Activated CD4-positive, alpha-beta T cell treated with anti-CD3 and anti-CD28 coated beads, Interleukin-2, amount 50 U/mL, for 1 hour (primary cell): ENCODE data around the gene TSHZ2.
"Not testable (repeated sequence)": the region's sequence is repeated elsewhere in the genome, so short reads cannot be mapped to it uniquely, and the experiment has no call there.

ENCODE experiments used
- DNase-seq: peaks from one replicate; pipeline ENCODE4 v3.0.0-alpha.2; 2020

TSHZ2 gene

DNA sequence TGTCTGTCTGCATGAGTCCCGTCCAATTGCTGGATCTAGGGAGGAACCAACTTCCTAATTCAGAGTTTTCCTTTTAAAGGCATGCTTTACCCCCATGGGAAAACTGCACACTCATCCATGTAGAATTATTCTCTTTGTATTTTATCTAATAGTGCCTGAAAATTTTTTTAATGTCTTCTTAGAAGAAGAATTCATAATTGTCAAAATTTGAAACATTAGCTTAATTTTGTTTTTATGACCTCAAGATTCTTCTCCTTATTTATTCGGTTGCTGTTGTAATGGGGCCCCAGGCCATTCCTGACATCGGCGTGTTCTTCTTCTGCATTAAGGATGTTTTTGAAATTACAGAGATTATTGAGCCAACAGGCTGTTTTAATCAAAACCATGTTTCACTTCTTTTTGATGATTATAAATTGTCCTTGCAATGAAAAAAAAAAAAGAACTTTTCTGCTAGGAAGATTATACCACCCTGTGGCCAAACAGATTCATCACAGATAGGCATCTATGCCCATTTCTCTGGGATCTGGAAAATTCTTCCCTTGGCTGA is 521.2 kb downstream of the TSHZ2 start:
- DNase-seq: no peak

DNA sequence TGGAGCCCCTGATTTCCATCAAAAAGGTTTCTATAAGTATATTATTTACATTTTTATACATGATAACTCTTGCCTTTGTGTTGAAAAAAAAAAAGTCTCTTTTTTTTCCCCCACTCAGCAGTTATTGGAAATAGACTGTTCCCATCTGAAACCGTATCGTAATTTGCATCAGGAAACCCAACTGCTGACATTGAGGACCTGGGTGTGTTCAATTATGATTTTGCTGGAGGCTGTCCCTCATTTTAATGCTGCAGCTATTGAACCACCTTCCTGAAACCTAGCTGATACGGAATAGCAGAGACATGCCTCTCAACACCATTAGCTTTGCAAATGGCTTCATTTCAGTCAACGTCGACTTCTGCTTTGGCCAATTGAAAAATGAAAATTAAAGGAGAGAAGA is 522.6 kb downstream of the TSHZ2 start:
- no peak for DNase-seq

DNA sequence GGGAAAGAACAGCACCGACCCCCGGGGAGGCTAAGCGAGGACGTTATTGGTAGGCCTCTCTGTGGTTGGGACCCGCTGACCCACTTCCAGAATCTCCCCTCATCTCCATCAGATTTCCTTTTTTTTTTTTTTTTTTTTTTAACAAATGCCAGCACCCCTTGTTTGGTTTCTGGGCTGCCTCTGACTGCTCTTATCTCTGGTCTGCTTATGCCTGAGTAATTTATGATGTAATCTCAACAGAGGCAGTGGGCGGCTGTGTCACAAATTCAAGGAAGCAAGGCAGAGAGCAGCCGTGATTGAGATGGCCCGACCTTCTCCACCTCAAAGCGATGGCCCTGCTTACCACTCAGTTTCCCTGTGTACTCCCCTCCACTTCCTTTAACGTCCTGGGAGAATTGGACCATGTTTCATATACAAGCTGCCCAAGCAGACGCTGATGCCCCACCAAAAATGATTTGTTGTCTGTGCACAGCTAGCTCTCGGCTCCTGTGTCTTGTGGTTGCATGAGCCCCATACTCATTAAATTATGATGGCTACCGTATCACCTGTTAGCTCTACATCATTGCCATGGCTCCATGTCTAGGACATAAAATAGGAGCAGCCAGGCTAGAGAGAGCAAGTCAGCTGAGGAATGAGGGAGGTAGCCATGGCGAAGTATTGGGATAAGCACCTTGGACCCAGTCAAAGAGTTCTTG is 523.4 kb downstream of the TSHZ2 start:
- no peak for DNase-seq

DNA sequence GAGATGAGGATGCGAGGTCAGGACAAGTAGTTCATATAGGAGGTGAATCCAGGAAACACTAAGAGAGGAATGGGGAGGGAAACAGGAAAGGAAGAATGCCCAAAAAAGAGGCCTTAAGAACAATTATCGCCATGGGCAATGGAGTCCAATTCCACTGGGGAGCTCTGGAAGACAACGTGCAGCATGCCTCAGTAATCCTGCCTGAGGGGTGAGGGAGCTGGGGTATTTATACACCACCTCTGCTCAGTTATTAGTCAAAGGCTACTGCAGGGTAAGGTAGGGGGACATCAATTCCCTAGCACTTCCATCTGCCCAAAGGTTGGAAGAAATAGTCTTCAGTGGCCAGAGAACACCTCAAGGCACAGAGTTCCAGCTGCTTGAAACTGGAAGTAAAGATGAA is 525.1 kb downstream of the TSHZ2 start:
- DNase-seq: no peak

DNA sequence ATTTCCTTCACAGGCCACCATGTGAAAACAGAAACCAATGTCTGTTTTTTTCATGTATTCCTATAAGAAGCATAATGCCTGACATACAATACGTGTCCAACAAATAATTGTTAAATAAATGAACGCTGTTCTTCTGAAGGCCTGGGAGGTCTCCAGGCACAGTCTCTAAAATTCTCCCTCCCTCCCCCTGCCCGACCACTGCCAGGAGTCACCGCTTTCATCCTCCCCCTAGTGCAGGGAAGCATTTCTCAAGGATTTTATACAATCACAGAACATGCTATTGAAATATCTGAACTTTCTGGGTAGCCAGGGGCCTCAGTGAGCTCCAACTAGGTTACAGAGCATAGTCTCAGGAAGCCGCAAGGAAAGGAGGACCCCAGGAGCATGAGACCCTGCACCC is 526.2 kb downstream of the TSHZ2 start:
- DNase-seq: no peak

DNA sequence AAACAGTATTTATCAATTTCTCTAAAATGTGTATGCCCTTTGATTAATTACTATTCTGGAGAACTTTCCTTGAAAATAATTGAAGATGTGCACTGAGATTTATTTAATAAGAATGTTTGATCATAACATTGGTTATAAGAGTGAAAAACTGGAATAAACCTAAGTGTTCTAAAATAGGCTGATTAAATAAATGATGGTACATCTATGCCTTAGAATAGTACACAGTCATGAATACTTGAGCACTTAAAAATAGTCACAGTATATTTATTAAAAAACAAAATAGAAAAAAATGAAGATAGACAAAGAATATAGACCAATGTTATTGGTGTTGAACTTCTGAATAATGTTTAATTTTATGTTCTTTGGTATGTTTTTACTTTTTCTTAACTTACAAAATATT is 528.5 kb downstream of the TSHZ2 start:
- no peak for DNase-seq

DNA sequence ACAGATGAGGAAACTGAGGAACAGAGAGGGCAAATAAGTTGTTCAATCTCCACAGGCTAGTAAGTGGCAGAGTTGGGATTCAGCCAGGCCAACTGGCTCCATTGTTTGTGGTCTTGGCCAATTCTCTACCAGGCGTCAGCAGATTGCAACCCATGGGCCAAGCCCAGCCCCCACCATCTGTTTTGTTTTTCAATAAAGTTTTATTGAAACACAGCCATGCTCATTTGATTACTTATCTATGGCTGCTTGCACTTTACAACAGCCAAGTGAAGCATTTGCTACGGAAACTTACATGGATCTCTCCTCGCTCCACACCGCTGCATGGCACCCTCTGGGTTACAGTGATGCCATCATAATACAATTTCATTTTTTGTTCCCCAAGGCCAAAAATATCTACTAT is 530.7 kb downstream of the TSHZ2 start:
- DNase-seq: no peak

DNA sequence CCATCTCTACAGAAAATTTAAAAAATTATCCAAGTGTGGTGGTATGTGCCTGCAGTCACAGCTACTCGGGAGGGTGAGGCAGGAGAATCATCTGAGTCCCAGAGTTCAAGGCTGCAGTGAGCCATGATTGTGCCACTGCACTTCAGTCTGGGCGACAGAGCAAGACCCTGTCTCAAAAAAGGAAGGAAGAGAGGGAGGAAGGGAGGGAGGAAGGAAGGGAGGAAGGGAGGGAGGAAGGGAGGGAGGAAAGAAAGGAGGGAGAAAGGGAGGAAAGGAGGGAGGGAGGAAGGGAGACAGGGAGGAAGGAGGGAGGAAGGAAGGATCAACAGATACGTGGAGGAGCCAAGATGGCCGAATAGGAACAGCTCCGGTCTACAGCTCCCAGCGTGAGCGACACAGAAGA is 531.4 kb downstream of the TSHZ2 start:
- no peak for DNase-seq

DNA sequence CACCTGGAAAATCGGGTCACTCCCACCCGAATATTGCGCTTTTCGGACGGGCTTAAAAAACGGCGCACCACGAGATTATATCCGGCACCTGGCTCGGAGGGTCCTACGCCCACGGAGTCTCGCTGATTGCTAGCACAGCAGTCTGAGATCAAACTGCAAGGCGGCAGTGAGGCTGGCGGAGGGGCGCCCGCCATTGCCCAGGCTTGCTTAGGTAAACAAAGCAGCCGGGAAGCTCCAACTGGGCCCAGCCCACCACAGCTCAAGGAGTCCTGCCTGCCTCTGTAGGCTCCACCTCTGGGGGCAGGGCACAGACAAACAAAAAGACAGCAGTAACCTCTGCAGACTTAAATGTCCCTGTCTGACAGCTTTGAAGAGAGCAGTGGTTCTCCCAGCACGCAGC is 531.9 kb downstream of the TSHZ2 start:
- not testable (repeated sequence) for DNase-seq

DNA sequence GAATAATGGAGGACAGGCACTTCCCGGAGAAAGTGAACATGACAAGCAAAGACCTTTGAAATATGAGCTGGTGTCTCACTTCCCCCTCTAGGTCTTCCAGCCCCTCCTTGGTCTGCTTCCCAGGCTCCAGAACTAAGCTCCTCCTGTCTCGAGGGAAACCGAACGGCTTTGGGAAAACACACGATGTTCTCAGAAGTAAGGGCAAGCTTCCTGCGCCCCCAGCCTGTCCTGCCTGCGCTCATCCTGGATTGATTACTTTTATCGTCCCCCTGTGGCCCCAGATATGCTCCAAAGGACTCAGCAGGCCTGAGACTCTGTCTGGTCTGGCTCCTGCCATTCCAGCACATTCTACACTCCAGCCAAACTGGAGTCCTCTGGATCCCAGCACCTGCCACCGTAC is 538.1 kb downstream of the TSHZ2 start:
- no peak for DNase-seq

DNA sequence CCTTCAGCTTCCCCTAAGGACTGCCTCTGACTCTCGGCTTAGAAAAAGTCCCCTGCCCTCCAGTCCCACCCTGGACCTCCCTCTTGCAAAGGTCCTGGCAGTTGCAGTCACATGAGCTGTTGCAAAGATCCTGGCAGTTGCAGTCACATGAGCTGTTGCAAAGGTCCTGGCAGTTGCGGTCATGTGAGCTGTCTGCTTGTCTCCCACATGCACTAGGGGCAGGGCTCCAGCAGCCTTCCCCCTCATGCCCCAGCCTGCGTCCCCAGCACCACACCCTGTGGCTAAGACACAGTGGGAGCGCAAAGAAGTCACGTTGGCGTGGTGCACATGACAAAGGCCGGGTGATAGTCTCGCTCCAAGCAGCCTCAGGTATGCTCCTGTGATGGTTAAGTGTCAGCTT is 538.5 kb downstream of the TSHZ2 start:
- DNase-seq: no peak

DNA sequence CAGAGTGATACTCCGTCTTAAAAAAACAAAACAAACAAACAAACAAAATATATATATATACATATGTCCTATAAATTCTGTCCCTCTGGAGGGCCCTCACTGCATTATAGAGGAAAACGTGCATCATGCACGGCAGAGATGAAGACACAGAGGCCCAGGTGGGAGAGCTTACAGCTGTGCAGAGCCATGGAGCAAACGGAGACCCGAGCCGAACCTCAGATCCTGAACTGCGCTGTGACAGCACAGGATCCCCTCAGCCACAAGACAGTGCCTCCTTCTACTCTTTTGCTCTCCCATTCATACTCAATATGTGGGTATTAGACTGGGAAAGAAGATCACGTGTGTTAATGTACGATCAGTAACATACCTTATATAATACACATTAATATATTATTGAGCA is 539.9 kb downstream of the TSHZ2 start:
- DNase-seq: no peak

DNA sequence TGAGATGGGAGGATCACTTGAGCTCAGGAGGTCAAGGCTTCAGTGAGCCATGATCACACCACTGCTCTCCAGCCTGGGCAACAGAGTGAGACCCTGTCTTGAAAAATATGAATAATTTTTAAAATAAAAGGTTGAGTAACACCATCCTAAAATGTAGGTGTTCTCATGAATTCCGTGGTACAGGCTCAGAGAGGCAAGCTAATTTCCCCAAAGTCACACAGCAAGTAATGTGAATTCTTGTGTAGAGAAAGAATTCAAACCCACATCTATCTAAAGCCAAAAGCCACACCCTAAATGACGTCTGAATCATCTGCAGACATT is 541.0 kb downstream of the TSHZ2 start:
- DNase-seq: no peak

DNA sequence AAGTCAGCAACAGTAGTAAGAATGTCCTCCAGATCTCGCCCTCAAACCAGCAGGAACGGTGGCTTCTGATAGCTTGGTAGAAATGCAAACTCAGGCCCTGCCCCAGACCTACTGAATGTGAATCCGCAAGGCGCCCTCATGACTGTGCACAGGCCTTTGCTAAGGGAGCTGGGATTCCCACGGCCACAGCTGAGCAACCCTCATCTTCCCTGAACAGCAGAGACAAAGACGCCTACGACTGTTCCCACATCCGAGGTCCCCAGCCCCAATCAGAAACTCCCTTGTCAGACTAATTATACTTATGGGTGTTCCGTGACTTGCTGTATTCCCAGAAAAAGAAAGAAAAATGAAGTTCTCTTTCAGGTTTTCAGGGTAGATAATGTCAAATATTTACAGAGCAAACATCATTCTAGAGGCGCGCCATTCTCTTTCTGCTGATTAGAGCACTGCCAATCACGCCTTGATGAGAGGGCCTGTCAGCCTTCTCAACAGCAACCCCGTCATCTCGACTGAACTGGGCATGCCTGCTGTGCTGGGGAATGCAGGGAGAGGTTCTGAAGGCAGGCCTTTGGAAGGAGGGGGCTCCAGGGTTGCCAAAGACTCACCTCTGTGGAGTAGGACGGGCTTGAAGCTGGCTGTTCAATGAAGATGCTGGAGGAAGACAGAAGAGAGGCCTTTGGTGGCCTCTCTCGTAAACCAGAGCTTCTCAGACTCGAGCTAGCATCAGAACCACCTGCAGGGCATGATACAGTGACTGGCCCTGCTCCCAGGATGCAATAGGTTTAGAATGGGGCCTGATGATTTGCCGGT is 541.5 kb downstream of the TSHZ2 start:
- DNase-seq: no peak

DNA sequence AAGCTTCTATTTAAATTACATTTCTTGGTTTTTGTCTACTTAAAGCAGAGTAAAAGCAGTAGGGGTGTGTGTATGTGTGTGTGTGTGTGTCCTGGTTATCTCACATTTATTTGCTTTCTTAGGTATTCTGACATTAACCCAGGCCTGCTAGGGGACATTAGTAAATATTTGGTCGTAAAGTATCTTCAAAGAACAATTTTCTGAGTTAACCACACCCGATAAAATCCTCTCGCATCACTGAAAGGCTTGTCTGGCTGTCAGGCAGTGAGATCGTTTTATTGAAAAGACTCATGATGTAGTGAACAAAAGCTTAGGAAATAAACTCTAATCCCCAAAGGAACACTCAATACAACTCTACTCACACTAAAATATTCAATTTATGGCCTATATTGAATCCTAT is 543.6 kb downstream of the TSHZ2 start:
- no peak for DNase-seq

DNA sequence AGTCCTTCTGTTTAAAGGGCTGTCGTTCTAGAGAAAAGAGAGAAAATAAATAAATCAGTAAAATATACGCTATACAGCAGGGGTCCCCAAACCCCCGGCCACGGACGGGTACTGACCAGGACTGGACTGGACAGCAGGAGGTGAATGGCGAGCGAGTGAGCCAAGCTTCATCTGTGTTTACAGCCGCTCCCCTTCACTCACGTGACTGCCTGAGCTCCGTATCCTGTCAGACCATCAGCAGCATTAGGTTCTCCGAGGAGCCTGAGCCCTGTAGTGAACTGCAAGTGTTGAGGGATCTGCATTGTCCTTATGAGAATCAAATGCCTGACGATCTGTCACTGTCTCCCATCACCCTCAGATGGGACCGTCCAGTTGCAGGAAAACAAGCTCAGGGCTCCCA is 545.0 kb downstream of the TSHZ2 start:
- DNase-seq: no peak

DNA sequence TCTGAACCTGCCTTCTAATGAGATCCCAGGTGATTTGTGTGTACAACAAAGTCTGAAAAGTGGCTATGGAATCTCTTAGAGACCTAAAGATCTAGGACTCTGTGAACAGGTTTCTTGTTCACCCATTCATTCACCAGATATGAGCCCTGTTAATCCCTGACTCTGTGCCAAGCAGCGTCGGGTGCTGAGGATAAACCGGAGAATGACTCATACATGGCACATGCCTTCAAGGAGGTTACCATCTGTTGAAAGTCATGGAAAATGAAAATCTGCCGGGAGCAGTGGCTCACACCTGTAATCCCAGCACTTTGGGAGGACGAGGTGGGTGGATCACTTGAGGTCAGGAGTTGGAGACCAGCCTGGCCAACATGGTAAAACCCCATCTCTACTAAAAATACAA is 549.3 kb downstream of the TSHZ2 start:
- DNase-seq: not testable (repeated sequence)

DNA sequence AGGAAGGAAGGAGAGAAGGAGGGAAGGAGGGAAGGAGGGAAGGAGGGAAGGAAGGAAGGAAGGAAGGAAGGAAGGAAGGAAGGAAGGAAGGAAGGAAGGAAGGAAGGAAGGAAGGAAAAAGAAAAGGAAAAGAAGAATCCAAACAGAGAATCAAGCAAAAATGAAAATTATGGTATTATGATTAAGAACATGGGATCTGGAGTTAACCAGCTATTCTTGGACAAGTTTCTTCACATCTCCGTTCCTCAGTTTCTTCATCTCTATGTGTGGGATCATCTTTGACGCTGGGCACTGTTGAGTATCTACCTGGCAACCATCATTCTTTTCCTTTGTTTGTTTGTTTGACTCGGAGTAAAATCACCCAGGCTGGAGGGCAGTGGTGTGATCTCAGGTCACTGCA is 549.9 kb downstream of the TSHZ2 start:
- DNase-seq: no peak

DNA sequence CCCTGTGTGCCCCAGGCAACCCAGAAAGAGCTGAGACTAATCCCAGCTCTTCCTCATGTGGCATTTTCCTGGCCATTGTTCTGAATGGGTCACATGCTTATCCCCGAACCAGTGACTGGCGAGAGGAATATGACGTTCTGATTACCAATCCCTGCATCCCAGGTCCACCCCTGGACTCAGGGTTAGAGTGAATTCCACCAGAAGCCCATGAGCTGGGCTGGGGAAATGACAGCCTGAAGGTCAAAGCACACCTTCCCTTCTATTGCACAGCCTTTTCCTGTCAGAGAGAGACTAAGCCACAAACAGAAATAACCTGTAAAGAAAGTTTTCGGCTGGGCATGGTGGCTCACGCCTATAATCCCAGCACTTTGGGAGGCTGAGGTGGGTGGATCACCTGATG is 550.5 kb downstream of the TSHZ2 start:
- DNase-seq: no peak

DNA sequence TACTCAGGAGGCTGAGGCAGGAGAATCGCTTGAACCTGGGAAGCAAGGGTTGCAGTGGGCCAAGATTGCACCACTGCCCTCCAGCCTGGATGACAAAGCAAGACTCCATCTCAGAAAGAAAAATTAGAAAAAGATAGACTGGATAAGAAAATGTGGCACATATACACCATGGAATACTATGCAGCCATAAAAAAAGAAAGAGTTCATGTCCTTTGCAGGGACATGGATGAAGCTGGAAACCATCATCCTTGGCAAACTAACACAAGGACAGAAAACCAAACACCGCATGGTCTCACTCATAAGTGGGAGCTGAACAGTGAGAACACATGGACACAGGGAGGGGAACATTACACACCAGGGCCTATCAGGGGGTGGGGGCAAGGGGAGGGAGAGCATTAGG is 551.5 kb downstream of the TSHZ2 start:
- DNase-seq: not testable (repeated sequence)

DNA sequence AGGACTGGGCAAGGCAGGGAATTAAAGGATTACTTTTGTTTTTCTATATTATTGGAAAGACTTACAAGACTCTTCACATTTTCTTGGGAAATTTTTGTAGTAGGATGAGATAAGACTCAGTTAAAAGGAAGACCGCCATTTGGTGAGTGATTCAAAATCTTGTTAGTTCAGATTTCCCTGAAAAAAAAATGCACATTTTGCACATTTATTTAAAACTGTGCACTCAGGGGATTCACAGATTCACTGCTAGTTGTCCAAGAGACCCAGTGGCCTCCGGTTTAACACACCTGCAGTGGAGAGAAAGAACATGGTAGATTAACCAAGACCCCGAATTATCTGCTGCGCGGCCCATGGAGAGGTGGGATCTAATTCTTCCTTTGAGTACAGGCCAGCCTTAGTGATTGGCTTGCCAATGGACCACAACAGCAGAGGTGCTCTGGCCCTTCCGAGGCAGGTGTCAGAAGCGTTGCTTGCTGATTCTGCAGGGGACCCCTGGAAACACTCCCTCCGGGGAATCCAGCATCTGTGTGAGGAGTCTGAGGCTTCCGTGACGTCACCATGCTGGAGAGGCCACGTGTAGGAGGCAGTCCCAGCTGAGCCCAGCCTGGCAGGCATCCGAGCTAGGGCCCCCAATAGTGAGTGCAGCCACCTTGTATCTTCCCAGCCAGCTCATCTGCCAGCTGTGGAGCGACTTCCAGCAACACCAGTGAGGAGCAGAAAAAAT is 552.6 kb downstream of the TSHZ2 start:
- no peak for DNase-seq

DNA sequence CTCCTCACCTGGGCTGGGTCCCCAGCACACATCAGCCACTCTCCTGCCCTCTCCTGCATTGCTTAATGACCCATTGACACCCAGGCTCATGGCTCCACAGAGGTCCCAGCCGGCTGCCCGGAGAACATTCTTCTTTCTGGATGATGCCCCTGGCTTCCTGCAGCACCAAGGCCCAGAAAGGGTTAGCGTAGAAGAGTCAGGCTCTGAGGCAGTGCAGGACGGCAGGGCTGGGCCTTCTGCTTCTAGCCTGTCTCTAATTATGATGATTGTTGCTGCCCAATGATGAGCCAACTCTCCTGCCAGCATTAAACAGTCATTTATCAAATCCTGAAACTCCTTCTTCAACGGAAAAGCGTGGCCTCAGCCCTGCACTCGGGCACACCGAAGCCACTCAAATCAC is 555.0 kb downstream of the TSHZ2 start:
- no peak for DNase-seq

DNA sequence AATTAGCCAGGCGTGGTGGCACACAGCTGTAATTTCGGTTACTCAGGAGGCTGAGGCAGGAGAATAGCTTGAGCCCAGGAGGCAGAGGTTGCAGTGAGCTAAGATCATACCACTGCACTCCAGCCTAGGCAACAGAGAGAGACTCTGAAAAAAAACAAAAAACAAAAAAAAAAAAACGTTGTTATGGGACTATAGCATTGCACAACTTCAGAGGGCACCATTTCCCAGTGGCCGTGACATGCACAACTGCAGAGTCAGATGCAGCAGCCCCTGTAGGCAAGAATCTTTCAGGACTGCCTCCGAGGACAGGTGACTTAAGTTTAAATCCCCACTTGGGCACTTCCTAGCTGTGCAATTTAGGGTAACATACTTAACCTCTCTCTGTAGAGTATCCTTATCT is 557.5 kb downstream of the TSHZ2 start:
- no peak for DNase-seq

DNA sequence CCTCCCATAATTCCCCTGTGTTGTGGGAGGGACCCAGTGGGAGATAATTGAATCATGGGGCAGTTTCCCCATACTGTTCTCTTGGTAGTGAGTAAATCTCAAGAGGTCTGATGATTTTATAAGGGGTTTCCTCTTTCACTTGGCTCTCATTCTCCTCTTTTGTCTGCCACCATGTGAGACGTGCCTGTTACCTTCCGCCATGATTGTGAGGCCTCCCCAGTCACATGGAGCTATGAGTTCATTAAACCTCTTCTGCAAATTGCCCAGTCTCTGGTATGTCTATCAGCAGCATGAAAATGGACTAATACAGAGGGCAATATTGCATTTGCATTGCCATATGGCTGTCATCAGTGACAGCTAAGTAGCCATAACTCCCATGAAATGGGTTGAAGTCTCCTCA is 558.3 kb downstream of the TSHZ2 start:
- DNase-seq: no peak
